Measurements from ENCODE around the gene ZNF679. TPM values are rescaled to one million over a fixed set of nuclear protein-coding genes. Genes with fewer than 3 reads are reported as not detected.
A peak's percentile ranks its signal among the peaks of the same experiment; 100 is the strongest.

ZNF679 gene
- total RNA-seq, 1 experiment from 2014 or later, result not detected

DNA sequence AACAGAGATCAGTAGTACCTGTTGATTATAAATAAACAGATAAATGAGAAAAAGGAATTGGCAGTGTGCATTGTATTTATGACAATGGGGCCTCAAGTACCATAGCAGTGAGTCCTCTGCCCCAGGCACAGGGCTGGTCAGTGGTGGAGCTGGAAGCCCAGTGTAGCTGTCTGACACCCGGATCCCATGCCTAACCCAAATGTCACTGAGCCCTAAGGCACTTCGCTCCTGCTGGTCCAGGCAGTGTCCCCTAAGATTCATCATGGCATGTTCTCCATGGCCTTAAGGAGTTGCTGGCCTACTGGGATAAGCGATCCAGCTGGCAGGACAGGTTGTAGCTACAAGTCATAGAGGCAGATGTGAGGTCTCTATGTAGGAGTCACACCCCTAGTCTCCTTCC is 82.2 kb downstream of the ZNF679 start:
- H3K4me1 ChIP-seq (replicated peaks; ENCODE audit: insufficient read depth), result peaks cover 12% of the 10 kb centered on the region
- H3K4me2 ChIP-seq, result no peak overlapping the region
- no peaks in the 10 kb centered on the region for H3K27me3 ChIP-seq (ENCODE audit: insufficient read depth, low read depth)
- DNase-seq, result no peak
- TF ChIP-seq EZH2 (IDR thresholded peaks at IDR 0.05; ENCODE audit: low read depth), result no peak
- TF ChIP-seq, protein P1, sequence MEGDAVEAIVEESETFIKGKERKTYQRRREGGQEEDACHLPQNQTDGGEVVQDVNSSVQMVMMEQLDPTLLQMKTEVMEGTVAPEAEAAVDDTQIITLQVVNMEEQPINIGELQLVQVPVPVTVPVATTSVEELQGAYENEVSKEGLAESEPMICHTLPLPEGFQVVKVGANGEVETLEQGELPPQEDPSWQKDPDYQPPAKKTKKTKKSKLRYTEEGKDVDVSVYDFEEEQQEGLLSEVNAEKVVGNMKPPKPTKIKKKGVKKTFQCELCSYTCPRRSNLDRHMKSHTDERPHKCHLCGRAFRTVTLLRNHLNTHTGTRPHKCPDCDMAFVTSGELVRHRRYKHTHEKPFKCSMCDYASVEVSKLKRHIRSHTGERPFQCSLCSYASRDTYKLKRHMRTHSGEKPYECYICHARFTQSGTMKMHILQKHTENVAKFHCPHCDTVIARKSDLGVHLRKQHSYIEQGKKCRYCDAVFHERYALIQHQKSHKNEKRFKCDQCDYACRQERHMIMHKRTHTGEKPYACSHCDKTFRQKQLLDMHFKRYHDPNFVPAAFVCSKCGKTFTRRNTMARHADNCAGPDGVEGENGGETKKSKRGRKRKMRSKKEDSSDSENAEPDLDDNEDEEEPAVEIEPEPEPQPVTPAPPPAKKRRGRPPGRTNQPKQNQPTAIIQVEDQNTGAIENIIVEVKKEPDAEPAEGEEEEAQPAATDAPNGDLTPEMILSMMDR (conservative IDR thresholded peaks at IDR 0.05), result no peak
- H3F3A ChIP-seq (ENCODE audit: insufficient read depth, low read depth), result peaks cover 3% of the 10 kb centered on the region
- H3K4me3 ChIP-seq, result no peak overlapping the region
- no peaks in the 10 kb centered on the region for H3K36me3 ChIP-seq (ENCODE audit: low read depth)
- H3K27ac ChIP-seq, result no peak overlapping the region
- ChIA-PET CTCF (no interaction called here), POLR2A (ENCODE audit: unreplicated experiment) (no interaction called here)
- no peaks in the 10 kb centered on the region; the same call in 1 of the 2 replicates for H3K9me3 ChIP-seq (ENCODE audit: insufficient read depth, low read depth)
- H3K9me2 ChIP-seq (ENCODE audit: insufficient read depth), result no peaks in the 10 kb centered on the region
- BruUV-seq (replicated peaks), result no TSS peak
- no peak overlapping the region for H2AFZ ChIP-seq
- no peaks in the 10 kb centered on the region for H4K20me1 ChIP-seq (ENCODE audit: insufficient read depth)
- intact Hi-C loops (cut with micrococcal nuclease; ENCODE audit: unreplicated experiment), result no loop called here
- peaks cover 15% of the 10 kb centered on the region for H3K79me2 ChIP-seq (ENCODE audit: low read depth)

DNA sequence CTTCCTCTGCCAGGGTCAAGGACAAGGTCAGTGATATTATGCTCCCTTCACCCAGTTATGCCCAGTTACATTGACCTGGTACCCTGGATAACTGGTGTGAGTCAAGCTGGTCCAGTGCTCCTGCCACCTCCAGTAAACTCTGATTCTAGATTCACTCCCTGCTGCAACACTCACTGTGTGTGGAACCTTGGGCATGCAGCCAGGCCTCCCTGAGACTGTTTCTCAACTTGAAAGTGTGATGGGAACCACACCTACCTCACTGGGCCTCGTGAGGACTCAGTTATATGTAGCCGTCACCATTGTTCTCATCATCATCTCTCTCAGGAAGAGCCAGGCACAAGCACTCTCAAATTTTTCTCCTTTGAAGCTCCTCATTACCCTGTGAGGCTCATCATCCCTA is 84.6 kb downstream of the ZNF679 start:
- CTCF ChIA-PET, result no interaction called here
- Histone ChIP-seq H3K36me3 (ENCODE audit: low read depth) (no peaks in the 10 kb centered on the region; the same call in 1 of the 2 replicates), H3K27ac (no peak overlapping the region), H4K20me1 (ENCODE audit: insufficient read depth) (no peaks in the 10 kb centered on the region), H3K27me3 (ENCODE audit: insufficient read depth, low read depth) (no peaks in the 10 kb centered on the region), H3K4me1 (replicated peaks; ENCODE audit: insufficient read depth) (peaks cover 10% of the 10 kb centered on the region), H3K79me2 (ENCODE audit: low read depth) (peaks cover 20% of the 10 kb centered on the region), H3K4me3 (no peak overlapping the region), H3K4me2 (no peak overlapping the region), H3K9me3 (ENCODE audit: insufficient read depth, low read depth) (no peaks in the 10 kb centered on the region; the same call in 1 of the 2 replicates), H2AFZ (no peak overlapping the region), H3F3A (ENCODE audit: insufficient read depth, low read depth) (peaks cover 3% of the 10 kb centered on the region), H3K9me2 (ENCODE audit: insufficient read depth) (no peaks in the 10 kb centered on the region)
- no peak for TF ChIP-seq EZH2 (IDR thresholded peaks at IDR 0.05; ENCODE audit: low read depth)
- TF ChIP-seq, protein P1 (conservative IDR thresholded peaks at IDR 0.05), result no peak
- no TSS peak for BruUV-seq (replicated peaks)
- DNase-seq, result no peak
- intact Hi-C loops (cut with micrococcal nuclease; ENCODE audit: unreplicated experiment), result no loop called here
- POLR2A ChIA-PET (ENCODE audit: unreplicated experiment), result no interaction called here

DNA sequence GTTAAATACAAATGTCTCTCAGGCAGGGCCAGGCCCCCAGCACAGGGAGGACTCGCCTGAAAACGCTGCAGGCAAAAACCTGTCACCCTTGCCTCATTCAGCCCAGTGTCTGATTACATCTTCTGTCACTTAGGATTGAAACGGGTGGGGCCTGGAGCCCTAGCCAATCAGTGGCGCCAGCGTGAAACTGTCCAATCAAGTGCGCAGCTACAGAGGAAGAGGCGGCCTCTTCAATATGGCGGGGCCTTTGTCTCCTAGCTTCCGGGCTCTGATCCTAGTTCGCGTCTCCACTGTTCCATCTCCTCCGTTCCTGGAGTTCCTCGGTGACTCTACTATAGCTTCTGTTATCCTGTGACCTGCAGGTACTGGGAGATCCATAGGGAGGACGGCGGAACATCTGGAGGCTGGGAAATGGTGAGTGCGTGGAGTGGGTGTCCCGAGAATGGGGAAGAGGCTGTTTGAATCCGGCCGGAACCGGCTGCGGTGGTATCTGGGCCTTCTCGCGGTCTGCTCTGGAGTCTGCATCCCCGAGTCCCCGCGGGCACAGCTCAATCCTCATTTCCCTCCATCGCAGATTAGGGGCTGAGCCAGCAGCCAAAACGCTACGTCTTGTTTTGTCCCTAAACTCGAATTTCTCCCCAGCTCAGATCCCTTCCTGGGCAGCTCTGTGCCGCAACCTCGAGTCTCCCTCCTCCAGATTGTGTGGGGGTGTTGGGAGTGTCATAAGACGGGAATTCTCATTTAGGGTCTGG is 85.6 kb downstream of the ZNF679 start, which contains the start of gene ZNF736:
TSS of gene ZNF736 (plus strand) at position 222 of the 752 bp plus-strand sequence. CDS start at position 412, 190 bp downstream.
- intact Hi-C loops (cut with micrococcal nuclease; ENCODE audit: unreplicated experiment), result no loop called here
- TF ChIP-seq, protein P1 (conservative IDR thresholded peaks at IDR 0.05), result no peak
- BruUV-seq (replicated peaks), result TSS peak; percentile 61
- Histone ChIP-seq H2AFZ (peak within 1 kb of the TSS; percentile 94), H3K9me3 (ENCODE audit: insufficient read depth, low read depth) (no peaks in the 10 kb centered on the region; the same call in 1 of the 2 replicates), H3K36me3 (ENCODE audit: low read depth) (no peaks in the 10 kb centered on the region; the same call in 1 of the 2 replicates), H3K27ac (peak within 1 kb of the TSS; percentile 54), H3F3A (ENCODE audit: insufficient read depth, low read depth) (no peaks in the 10 kb centered on the region; the same call in 1 of the 2 replicates), H3K27me3 (ENCODE audit: insufficient read depth, low read depth) (no peaks in the 10 kb centered on the region), H4K20me1 (ENCODE audit: insufficient read depth) (no peaks in the 10 kb centered on the region), H3K79me2 (ENCODE audit: low read depth) (peaks cover 25% of the 10 kb centered on the region), H3K9me2 (ENCODE audit: insufficient read depth) (no peaks in the 10 kb centered on the region), H3K4me3 (peak within 1 kb of the TSS; percentile 76), H3K4me2 (peak within 1 kb of the TSS; percentile 78), H3K4me1 (replicated peaks; ENCODE audit: insufficient read depth) (peaks cover 7% of the 10 kb centered on the region)
- CTCF ChIA-PET, result no interaction called here
- peak; percentile 88 to 94 for DNase-seq
- POLR2A ChIA-PET (ENCODE audit: unreplicated experiment), result interaction anchor here (0.5 kb wide), 1 partner anchor 379 kb away, joined by 9 read pairs; no protein-coding TSS in a partner anchor

Data from PC-9 (cell line).